ENCODE results near the gene BMF. TPM values are rescaled to one million over a fixed set of nuclear protein-coding genes. Genes with fewer than 3 reads are reported as not detected.
"Not testable (repeated sequence)": the region's sequence is repeated elsewhere in the genome, so short reads cannot be mapped to it uniquely, and the experiment has no call there.

The BMF gene
- total and polyA plus RNA-seq, 7 donors, result 0.65 to 7.2 (median 3.4) TPM

DNA sequence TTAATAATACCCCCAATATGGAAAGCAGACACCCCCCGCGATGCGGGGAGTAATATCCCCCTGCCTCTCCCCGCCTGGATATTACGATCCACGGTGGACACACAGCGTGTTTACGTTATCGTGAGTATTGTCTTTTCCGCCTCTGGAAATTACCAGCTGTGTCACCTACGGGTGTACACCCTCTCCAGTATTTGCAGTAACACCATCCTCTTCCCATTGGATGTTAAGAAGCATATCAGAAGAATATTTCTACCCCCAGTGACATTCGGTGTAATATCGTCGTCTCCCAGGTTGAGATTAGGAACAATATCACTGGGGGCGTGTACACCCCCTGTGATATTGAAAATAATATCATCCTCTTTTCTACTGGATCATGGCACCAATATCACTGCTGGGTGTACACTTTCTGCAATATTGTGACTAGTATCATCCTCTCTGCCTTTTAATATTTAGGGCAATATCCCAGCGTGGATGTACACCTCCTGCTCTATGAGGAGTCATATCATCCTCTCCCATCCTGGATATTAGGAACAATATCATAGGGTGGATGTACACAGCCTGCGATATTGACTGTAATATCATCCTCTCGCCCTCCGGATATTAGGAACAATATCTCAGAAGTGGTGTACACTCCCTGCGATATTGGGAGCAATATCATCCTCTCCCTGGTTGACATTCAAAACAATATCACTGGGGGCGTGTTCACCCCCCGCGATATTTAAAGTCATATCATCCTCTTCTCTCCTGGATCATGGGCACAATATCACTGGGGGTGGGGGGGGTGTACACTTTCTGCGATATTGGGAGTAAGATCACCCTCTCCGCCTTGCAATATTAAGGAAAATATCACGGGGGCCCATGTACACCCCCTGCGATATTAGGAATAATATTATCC, 20.3 kb upstream of the BMF start:
- no peak overlapping the region for H3K4me3 ChIP-seq
- no peaks in the 10 kb centered on the region for H3K4me1 ChIP-seq
- ATAC-seq (no peak), DNase-seq (no peak)
- TF ChIP-seq, protein P1, sequence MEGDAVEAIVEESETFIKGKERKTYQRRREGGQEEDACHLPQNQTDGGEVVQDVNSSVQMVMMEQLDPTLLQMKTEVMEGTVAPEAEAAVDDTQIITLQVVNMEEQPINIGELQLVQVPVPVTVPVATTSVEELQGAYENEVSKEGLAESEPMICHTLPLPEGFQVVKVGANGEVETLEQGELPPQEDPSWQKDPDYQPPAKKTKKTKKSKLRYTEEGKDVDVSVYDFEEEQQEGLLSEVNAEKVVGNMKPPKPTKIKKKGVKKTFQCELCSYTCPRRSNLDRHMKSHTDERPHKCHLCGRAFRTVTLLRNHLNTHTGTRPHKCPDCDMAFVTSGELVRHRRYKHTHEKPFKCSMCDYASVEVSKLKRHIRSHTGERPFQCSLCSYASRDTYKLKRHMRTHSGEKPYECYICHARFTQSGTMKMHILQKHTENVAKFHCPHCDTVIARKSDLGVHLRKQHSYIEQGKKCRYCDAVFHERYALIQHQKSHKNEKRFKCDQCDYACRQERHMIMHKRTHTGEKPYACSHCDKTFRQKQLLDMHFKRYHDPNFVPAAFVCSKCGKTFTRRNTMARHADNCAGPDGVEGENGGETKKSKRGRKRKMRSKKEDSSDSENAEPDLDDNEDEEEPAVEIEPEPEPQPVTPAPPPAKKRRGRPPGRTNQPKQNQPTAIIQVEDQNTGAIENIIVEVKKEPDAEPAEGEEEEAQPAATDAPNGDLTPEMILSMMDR (IDR thresholded peaks at IDR 0.05), result no peak
- no peak overlapping the region for H3K27ac ChIP-seq
- intact Hi-C loops (cut with DNase I), result no loop called here
- WGBS, 3 donors, result 76 to 83% (median 80%) methylated on average over 27 of the region's 27 CpGs
- peaks cover 0 to 2% (median 0%) of the 10 kb centered on the region in 3 donors for H3K27me3 ChIP-seq (ENCODE audit: insufficient read depth in 3 of 3, low read length in 2 of 3)
- no peaks in the 10 kb centered on the region for H3K36me3 ChIP-seq (ENCODE audit: insufficient read depth in 1 of 2, low read depth in 1 of 2)
- H3K9me3 ChIP-seq, result no peaks in the 10 kb centered on the region

GRCh38 chr15:40125950-40126349, 17.3 kb upstream of the BMF start:
- Histone ChIP-seq H3K9me3 (no peaks in the 10 kb centered on the region), H3K36me3 (ENCODE audit: insufficient read depth in 1 of 2, low read depth in 1 of 2) (no peaks in the 10 kb centered on the region), H3K4me1 (no peaks in the 10 kb centered on the region), H3K27me3 (ENCODE audit: insufficient read depth in 3 of 3, low read length in 2 of 3) (peaks cover 0 to 2% (median 0%) of the 10 kb centered on the region in 3 donors), H3K4me3 (no peak overlapping the region), H3K27ac (no peak overlapping the region)
- WGBS, 3 donors, result 91 to 94% (median 94%) methylated on average over 7 of the region's 7 CpGs
- TF ChIP-seq, protein P1 (IDR thresholded peaks at IDR 0.05), result no peak
- intact Hi-C loops (cut with DNase I), result no loop called here
- no peak for ATAC-seq
- no peak for DNase-seq

- H3K27ac ChIP-seq; H3K27me3 ChIP-seq (ENCODE audit: insufficient read depth in 3 of 3, low read length in 2 of 3); H3K4me1 ChIP-seq; ATAC-seq; H3K36me3 ChIP-seq (ENCODE audit: insufficient read depth in 1 of 2, low read depth in 1 of 2); DNase-seq; H3K4me3 ChIP-seq; H3K9me3 ChIP-seq; intact Hi-C loops (cut with DNase I): not testable (repeated sequence)
- WGBS, 3 donors, result 51 to 58% (median 54%) methylated on average over 4 of the region's 5 CpGs
Measured at GRCh38 chr15:40124807-40125285, 16.2 kb upstream of the BMF start.

DNA sequence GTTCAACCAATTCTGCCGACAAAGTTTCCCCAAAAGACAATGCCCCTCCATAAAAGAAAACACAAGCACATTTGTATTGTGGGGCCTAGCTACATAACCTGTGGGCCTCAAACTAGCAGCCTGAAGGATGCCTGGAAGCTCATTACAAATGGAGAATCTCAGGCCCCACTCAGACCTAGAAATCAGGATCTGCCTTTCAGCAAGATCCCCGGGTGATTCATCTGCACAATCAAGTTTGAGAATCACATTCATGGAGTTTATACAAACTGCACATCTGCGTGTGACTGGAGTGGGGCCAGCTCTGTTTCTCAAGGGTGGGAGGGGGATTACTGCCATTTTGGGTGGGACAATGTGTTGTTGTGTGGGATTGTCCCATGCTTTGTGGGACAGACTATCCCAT, 15.7 kb upstream of the BMF start:
- H3K4me1 ChIP-seq; intact Hi-C loops (cut with DNase I); H3K4me3 ChIP-seq; DNase-seq; H3K36me3 ChIP-seq (ENCODE audit: insufficient read depth in 1 of 2, low read depth in 1 of 2); H3K9me3 ChIP-seq; H3K27ac ChIP-seq; ATAC-seq; H3K27me3 ChIP-seq (ENCODE audit: insufficient read depth in 3 of 3, low read length in 2 of 3): not testable (repeated sequence)
- WGBS, 3 donors, result 68 to 88% (median 70%) methylated on average over 3 of the region's 3 CpGs

DNA sequence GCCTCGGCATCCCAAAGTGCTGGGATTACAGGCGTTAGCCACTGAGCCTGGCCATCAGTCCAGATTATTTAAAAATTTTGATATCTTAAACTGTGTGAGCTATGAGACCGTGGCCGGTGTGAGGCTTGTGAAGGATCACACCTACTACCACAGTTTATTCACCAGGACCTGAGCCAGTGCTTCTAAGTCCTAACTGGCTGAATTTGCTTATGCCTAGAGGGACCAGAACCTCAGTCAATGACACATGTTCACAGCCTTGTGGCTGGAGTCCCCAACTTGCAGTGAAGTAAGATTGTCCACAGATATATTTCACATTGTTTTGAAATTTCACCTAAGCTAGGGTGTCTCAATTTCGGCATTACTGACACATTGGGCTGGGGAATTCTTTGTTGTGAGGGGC, 15.2 kb upstream of the BMF start:
- H3K4me1 ChIP-seq; ATAC-seq; DNase-seq; H3K36me3 ChIP-seq (ENCODE audit: insufficient read depth in 1 of 2, low read depth in 1 of 2); H3K4me3 ChIP-seq; H3K27ac ChIP-seq; intact Hi-C loops (cut with DNase I); H3K9me3 ChIP-seq; H3K27me3 ChIP-seq (ENCODE audit: insufficient read depth in 3 of 3, low read length in 2 of 3): not testable (repeated sequence)
- WGBS, 3 donors, result 87 to 95% (median 94%) methylated on average over 5 of the region's 5 CpGs

DNA sequence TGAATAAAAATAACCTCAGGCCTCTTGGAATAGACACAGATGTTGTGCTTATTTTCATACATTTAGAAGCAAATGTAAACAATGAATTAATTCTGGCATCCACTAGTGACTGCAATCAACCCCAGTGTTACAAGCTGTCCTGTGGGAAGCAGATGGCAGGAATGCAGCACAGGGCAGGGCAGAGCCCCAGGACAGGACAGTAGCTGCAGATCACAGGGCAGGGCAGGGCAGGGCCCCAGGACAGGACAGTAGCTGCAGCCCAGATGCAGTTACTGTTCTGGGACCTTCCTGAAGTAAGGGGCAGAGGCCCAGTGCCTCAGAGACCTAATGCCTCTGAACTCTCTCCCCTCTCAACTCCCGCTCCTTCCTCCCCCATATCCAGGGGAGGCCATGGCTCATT, 14.3 kb upstream of the BMF start:
- H3K9me3 ChIP-seq; H3K36me3 ChIP-seq (ENCODE audit: insufficient read depth in 1 of 2, low read depth in 1 of 2); DNase-seq; H3K4me3 ChIP-seq; H3K27me3 ChIP-seq (ENCODE audit: insufficient read depth in 3 of 3, low read length in 2 of 3); ATAC-seq; H3K4me1 ChIP-seq; intact Hi-C loops (cut with DNase I); H3K27ac ChIP-seq: not testable (repeated sequence)
- 86 to 100% (median 100%) methylated on average over 1 of the region's 1 CpG for WGBS, 3 donors

Data from psoas muscle (tissue), 8 donors.